Body of pancreas (tissue), 4 donors: ENCODE measurements around the gene TAF11L9.

Experiments
- CTCF ChIP-seq, 7 experiments: fragments of 450-650 bp in 4 of 7; fragments of 200-600 bp in 3 of 7; sonication (generic) in 3 of 7; IDR thresholded peaks; one replicate each; pipeline ENCODE4 v1.5.1; 2016 to 2019; ENCODE audit warnings: antibody characterized with exemption in 7 of 7
- POLR2A ChIP-seq, 3 donors: fragments of 450-650 bp; IDR thresholded peaks; one replicate each; pipeline ENCODE4 v1.6.1; 2016; ENCODE audit warnings: antibody characterized with exemption in 3 of 3, mild to moderate bottlenecking in 2 of 3

GRCh38 chr5:17620627-17621026 is 26.4 kb upstream of the TAF11L9 start:
- no peak for TF ChIP-seq CTCF (IDR thresholded peaks at IDR 0.05)
- no peak for TF ChIP-seq POLR2A (IDR thresholded peaks at IDR 0.05)
